ENCODE data around the gene DLGAP1.

The DLGAP1 gene

GRCh38 chr18:4238966-4239365 is 216.1 kb downstream of the DLGAP1 start:
- DNase-seq (ENCODE audit: low read depth): no peak

GRCh38 chr18:4237664-4238041 is 217.5 kb downstream of the DLGAP1 start:
- no peak for DNase-seq (ENCODE audit: low read depth)

GRCh38 chr18:4236940-4237663 is 218.0 kb downstream of the DLGAP1 start:
- no peak for DNase-seq (ENCODE audit: low read depth)

- no peak for DNase-seq (ENCODE audit: low read depth)
Observed at GRCh38 chr18:4233468-4233867, 221.6 kb downstream of the DLGAP1 start.

- no peak for DNase-seq (ENCODE audit: low read depth)
Observed at GRCh38 chr18:4232656-4233055, 222.5 kb downstream of the DLGAP1 start.

GRCh38 chr18:4231260-4231659 is 223.8 kb downstream of the DLGAP1 start:
- no peak for DNase-seq (ENCODE audit: low read depth)

GRCh38 chr18:4230450-4231168 is 224.5 kb downstream of the DLGAP1 start:
- DNase-seq (ENCODE audit: low read depth): no peak

- no peak for DNase-seq (ENCODE audit: low read depth)
Observed at GRCh38 chr18:4224031-4224704, 230.9 kb downstream of the DLGAP1 start.

- DNase-seq (ENCODE audit: low read depth): no peak
Observed at GRCh38 chr18:4211111-4211837, 243.8 kb downstream of the DLGAP1 start.

GRCh38 chr18:4208366-4208765 is 246.7 kb downstream of the DLGAP1 start:
- DNase-seq (ENCODE audit: low read depth): no peak

- no peak for DNase-seq (ENCODE audit: low read depth)
Observed at GRCh38 chr18:4207383-4207985, 247.6 kb downstream of the DLGAP1 start.

- DNase-seq (ENCODE audit: low read depth): no peak
Observed at GRCh38 chr18:4204438-4204720, 250.7 kb downstream of the DLGAP1 start.

GRCh38 chr18:4203568-4204437 is 251.3 kb downstream of the DLGAP1 start:
- DNase-seq (ENCODE audit: low read depth): no peak

GRCh38 chr18:4200399-4200798 is 254.7 kb downstream of the DLGAP1 start:
- DNase-seq (ENCODE audit: low read depth): no peak

- no peak for DNase-seq (ENCODE audit: low read depth)
Observed at GRCh38 chr18:4198956-4199355, 256.2 kb downstream of the DLGAP1 start.

- DNase-seq (ENCODE audit: low read depth): no peak
Observed at GRCh38 chr18:4196351-4196750, 258.8 kb downstream of the DLGAP1 start.

GRCh38 chr18:4193086-4193485 is 262.0 kb downstream of the DLGAP1 start:
- DNase-seq (ENCODE audit: low read depth): no peak

- DNase-seq (ENCODE audit: low read depth): no peak
Observed at GRCh38 chr18:4181882-4182568, 273.1 kb downstream of the DLGAP1 start.

- DNase-seq (ENCODE audit: low read depth): no peak
Observed at GRCh38 chr18:4181086-4181485, 274.0 kb downstream of the DLGAP1 start.

- no peak for DNase-seq (ENCODE audit: low read depth)
Observed at GRCh38 chr18:4172196-4173100, 282.7 kb downstream of the DLGAP1 start.

Data from activated T-cell treated with anti-CD3 and anti-CD28 coated beads for 24 hours (primary cell).